Measurements from ENCODE around the gene ROR1.

The ROR1 gene

DNA sequence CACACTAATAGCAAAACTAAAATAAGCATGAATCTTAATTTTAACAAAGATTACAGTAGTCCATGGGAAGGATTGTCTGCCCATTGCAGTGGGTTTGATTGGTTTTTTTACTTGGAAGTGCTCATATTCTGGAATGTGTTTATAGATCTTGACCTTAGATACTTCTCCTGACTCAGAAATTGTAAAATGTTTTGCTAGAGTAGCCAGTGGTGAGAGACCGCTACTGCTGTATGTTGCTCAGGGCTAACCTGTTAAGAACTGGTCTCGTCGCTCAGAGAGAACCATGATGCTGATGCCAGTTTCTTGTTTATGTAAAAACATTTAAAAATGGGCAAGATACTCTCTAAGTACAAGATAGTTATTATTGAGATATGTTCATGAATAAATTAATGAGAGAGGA lies 99.9 kb downstream of the ROR1 start:
- TF ChIP-seq, protein P1, sequence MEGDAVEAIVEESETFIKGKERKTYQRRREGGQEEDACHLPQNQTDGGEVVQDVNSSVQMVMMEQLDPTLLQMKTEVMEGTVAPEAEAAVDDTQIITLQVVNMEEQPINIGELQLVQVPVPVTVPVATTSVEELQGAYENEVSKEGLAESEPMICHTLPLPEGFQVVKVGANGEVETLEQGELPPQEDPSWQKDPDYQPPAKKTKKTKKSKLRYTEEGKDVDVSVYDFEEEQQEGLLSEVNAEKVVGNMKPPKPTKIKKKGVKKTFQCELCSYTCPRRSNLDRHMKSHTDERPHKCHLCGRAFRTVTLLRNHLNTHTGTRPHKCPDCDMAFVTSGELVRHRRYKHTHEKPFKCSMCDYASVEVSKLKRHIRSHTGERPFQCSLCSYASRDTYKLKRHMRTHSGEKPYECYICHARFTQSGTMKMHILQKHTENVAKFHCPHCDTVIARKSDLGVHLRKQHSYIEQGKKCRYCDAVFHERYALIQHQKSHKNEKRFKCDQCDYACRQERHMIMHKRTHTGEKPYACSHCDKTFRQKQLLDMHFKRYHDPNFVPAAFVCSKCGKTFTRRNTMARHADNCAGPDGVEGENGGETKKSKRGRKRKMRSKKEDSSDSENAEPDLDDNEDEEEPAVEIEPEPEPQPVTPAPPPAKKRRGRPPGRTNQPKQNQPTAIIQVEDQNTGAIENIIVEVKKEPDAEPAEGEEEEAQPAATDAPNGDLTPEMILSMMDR (conservative IDR thresholded peaks at IDR 0.05; ENCODE audit: low read depth, low read length) = no peak
- DNase-seq (ENCODE audit: low read depth) = no peak

DNA sequence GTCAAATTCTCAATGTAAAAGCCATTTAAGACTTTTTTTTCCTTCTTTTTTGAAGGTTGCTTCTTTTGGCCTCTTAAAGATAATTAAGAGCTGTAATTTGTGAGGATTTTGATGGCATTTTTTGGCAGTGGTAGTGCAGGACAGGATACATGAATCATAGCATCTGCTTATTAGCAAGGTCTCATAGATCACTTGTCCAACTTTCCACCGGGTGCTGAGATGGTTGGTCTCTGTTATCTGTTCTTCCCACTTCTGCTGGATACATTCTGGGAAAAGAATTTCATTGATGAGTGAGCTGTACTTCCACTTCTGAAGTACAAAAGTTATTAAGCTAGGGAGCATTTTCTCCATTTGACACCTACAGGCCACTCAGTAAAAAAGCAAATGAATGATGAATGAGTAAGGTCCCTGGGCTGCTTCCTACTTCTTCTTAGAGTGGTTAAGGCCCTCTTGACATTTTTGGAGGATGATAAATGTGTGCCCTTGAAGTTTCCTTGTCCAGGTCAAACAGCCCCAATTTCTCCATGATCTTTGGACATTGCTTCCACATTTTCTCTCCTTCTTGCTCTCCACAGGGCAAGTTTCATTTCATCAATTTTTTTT lies 100.6 kb downstream of the ROR1 start:
- TF ChIP-seq, protein P1 (conservative IDR thresholded peaks at IDR 0.05; ENCODE audit: low read depth, low read length) = peak; percentile 1
- no peak overlapping the region for H3K4me3 ChIP-seq (ENCODE audit: low read length)
- no peak for DNase-seq (ENCODE audit: low read depth)

More for the DNA sequence above, 99.9 kb downstream of the ROR1 start:
- no peak overlapping the region for H3K4me3 ChIP-seq (ENCODE audit: low read length)

DNA sequence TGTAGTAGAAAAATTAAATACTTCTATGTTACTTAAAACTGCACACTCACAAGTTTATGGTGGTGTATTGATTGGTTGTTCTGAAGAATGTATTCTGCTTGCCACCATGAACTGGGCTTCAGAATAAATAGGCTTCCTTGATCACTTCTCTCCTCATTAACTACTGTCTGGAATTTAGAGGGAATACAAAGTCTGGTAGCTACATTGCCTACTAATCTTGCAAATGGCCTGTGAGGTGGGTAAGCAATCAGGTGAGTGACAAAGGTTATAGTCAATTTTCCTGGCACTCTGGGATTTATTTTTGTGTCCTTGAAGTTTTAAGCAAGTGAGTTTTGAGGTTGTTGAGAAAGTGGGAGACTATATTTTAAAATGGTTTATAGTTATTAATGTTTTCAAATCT lies 101.8 kb downstream of the ROR1 start:
- no peak overlapping the region for H3K4me3 ChIP-seq (ENCODE audit: low read length)
- TF ChIP-seq, protein P1 (conservative IDR thresholded peaks at IDR 0.05; ENCODE audit: low read depth, low read length) = no peak
- DNase-seq (ENCODE audit: low read depth) = no peak

DNA sequence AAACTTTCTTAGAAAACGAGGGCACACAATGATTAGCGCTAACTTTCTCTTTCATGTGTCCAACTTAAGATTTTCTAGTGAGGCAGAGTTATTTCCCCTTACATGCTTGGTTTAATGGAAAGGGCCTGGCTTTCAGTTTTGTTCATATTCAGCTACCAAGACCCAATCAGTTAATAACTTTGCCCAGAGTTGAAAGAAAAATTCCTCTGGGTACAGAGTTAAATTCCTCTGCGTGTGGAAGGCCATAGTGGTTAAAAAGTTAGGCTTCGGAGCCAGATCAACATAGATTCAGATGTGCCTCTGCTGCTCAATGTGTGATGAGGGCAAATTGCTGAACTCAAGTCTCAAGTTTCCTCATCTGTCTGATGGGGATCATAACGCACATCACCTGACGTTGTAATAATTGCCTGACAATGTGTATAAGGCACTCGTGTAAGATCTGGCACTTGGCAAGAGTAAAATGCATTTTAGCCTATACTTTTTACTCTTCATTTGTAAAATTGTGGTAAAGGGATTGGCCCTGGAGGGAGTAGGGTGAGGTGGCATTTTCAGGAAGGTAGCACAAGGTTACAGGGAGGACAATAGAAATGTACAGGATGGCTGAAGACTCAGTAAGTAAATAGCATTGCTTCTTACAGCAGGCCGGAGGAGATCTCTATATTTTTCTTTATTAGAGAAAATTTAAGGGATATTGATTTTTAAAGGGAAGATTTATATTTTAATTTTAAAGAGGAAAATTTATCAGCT lies 103.4 kb downstream of the ROR1 start:
- TF ChIP-seq, protein P1 (conservative IDR thresholded peaks at IDR 0.05; ENCODE audit: low read depth, low read length) = no peak
- no peak for DNase-seq (ENCODE audit: low read depth)
- H3K4me3 ChIP-seq (ENCODE audit: low read length) = no peak overlapping the region

DNA sequence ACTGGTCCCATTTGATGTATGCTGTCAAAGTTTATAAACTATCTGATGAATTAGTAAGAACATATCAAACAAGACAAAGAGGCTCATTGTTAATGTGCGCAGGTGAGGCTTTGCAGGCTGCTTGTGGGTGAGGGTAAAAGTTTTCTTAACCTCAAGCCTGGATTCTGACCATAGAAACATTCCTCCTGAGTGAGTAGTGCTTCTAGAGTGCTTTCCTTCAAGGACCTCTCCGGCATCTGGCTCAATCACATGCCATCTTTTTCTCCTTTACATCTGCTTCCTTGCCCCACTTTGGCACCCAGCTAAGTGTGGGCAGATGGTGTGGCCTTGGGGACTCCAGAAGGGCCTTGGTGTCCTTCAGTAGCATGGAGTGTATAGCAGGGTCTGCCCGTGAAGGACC lies 104.0 kb downstream of the ROR1 start:
- no peak overlapping the region for H3K4me3 ChIP-seq (ENCODE audit: low read length)
- TF ChIP-seq, protein P1 (conservative IDR thresholded peaks at IDR 0.05; ENCODE audit: low read depth, low read length) = no peak
- DNase-seq (ENCODE audit: low read depth) = peak; percentile 60

DNA sequence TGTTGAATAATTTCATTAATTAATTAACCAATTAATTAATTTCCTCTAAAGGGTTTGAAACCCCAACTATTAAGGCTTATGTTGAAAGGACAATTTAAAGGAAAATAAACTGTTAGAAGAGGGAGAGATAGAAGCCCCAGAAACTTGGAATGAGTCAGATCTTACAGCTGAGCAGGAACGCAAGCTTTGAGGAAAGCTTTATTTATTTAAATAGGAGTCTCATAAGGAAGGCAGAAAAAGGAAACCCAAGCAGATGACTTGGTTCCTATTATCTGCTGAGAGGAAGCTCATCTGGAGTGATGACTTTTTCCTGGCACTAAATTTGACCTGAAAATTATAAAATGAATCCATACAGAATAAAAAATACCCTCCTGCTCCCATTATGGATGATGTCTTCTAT lies 105.1 kb downstream of the ROR1 start:
- no peak overlapping the region for H3K4me3 ChIP-seq (ENCODE audit: low read length)
- no peak for DNase-seq (ENCODE audit: low read depth)
- TF ChIP-seq, protein P1 (conservative IDR thresholded peaks at IDR 0.05; ENCODE audit: low read depth, low read length) = no peak
